Activated CD8-positive, alpha-beta T cell treated with anti-CD3 and anti-CD28 coated beads for 36 hours (primary cell): Measurements from ENCODE around the gene KIAA0040. TPM values are rescaled to one million over a fixed set of nuclear protein-coding genes. Genes with fewer than 3 reads are reported as not detected.

Experiments
- ATAC-seq: fragments of 200-7000 bp; cut with Tn5 transposase; one replicate; pipeline ENCODE4 v1.10.0; 2021; ENCODE audit warnings: mild to moderate bottlenecking, moderate library complexity
- CTCF ChIA-PET: fragments of 350-600 bp; sonication (Branson Sonifier 250); formaldehyde crosslinking; loops from one replicate; lab custom pipeline; 2021; ENCODE audit warnings: antibody characterized with exemption; lab: Charles Lee
- POLR2A ChIA-PET: fragments of 350-600 bp; sonication (Branson Sonifier 250); formaldehyde crosslinking; loops from one replicate; lab custom pipeline; 2021; ENCODE audit warnings: antibody characterized with exemption; lab: Charles Lee
- DNase-seq: peaks from one replicate; pipeline ENCODE4 v3.0.0-alpha.2; 2020
- H3K27ac Mint-ChIP-seq: one replicate; pipeline ENCODE4 v1.8.0; 2021; ENCODE audit warnings: mild to moderate bottlenecking, mixed read lengths
- H3K27me3 Mint-ChIP-seq: one replicate; pipeline ENCODE4 v1.8.0; 2021; ENCODE audit warnings: mixed read lengths
- H3K36me3 Mint-ChIP-seq: one replicate; pipeline ENCODE4 v1.8.0; 2021; ENCODE audit warnings: low read depth, mixed read lengths
- H3K4me1 Mint-ChIP-seq: one replicate; pipeline ENCODE4 v1.8.0; 2021; ENCODE audit warnings: low read depth, mixed read lengths
- H3K4me3 Mint-ChIP-seq: one replicate; pipeline ENCODE4 v1.8.0; 2021; ENCODE audit warnings: mild to moderate bottlenecking, moderate library complexity, mixed read lengths
- H3K9me3 Mint-ChIP-seq: one replicate; pipeline ENCODE4 v1.8.0; 2021; ENCODE audit warnings: mixed read lengths
- CTCF ChIP-seq: fragments of 200-600 bp; IDR thresholded peaks from one replicate; pipeline ENCODE4 v1.8.0; 2022; ENCODE audit warnings: antibody characterized with exemption, mild to moderate bottlenecking
- intact Hi-C: fragments of 100-400 bp; cut with micrococcal nuclease; formaldehyde crosslinking; loops from one replicate; pipeline ENCODE4 v1.10.0; 2022
- total RNA-seq, 2 experiments: library from RNA; stranded (reverse); gene quantifications; one replicate each; pipeline ENCODE4 v1.2.3, GENCODE V29; 2021

The KIAA0040 gene
- total RNA-seq, 2 experiments from 2014 or later = 20.8 to 21.1 TPM

GRCh38 chr1:175130649-175131045, 61.9 kb downstream of the KIAA0040 start:
- Mint-ChIP-seq H3K4me3 (no peak overlapping the region), H3K9me3 (no peaks in the 10 kb centered on the region), H3K27me3 (peaks cover 9% of the 10 kb centered on the region), H3K36me3 (no peaks in the 10 kb centered on the region), H3K27ac (no peak overlapping the region), H3K4me1 (no peaks in the 10 kb centered on the region)
- intact Hi-C loops = no loop called here
- no peak for DNase-seq
- ChIA-PET POLR2A (no interaction called here), CTCF (interaction anchor here (1.3 kb wide), 1 partner anchor 21 kb away, joined by 4 read pairs; no protein-coding TSS in a partner anchor)
- no peak for ATAC-seq
- TF ChIP-seq CTCF = no peak

GRCh38 chr1:175129997-175130648, 62.5 kb downstream of the KIAA0040 start:
- Mint-ChIP-seq H3K4me3 (no peak overlapping the region), H3K27ac (no peak overlapping the region), H3K27me3 (peaks cover 9% of the 10 kb centered on the region), H3K36me3 (no peaks in the 10 kb centered on the region), H3K4me1 (no peaks in the 10 kb centered on the region), H3K9me3 (no peaks in the 10 kb centered on the region)
- DNase-seq = no peak
- ATAC-seq = no peak
- no peak for TF ChIP-seq CTCF
- ChIA-PET POLR2A (no interaction called here), CTCF (interaction anchor here (1.3 to 6.3 kb wide), 3 partner anchors 16 to 100 kb away, joined by 4 to 122 read pairs (median 14); no protein-coding TSS in a partner anchor)
- intact Hi-C loops = no loop called here

GRCh38 chr1:175129644-175129996, 63.0 kb downstream of the KIAA0040 start:
- no peak for DNase-seq
- Mint-ChIP-seq H3K4me3 (no peak overlapping the region), H3K9me3 (no peaks in the 10 kb centered on the region), H3K27me3 (peaks cover 6% of the 10 kb centered on the region), H3K36me3 (no peaks in the 10 kb centered on the region), H3K4me1 (no peaks in the 10 kb centered on the region), H3K27ac (no peak overlapping the region)
- ChIA-PET POLR2A (no interaction called here), CTCF (interaction anchor here (2.9 to 6.3 kb wide), 2 partner anchors 17 to 99 kb away, joined by 14 to 122 read pairs; no protein-coding TSS in a partner anchor)
- TF ChIP-seq CTCF = no peak
- no peak for ATAC-seq
- intact Hi-C loops = no loop called here

GRCh38 chr1:175129182-175129581, 63.4 kb downstream of the KIAA0040 start:
- intact Hi-C loops = no loop called here
- Mint-ChIP-seq H3K9me3 (no peaks in the 10 kb centered on the region), H3K4me1 (no peaks in the 10 kb centered on the region), H3K27ac (no peak overlapping the region), H3K36me3 (no peaks in the 10 kb centered on the region), H3K27me3 (peaks cover 4% of the 10 kb centered on the region), H3K4me3 (no peak overlapping the region)
- no peak for TF ChIP-seq CTCF
- POLR2A ChIA-PET = no interaction called here
- CTCF ChIA-PET = interaction anchor here (0.6 to 6.3 kb wide), 3 partner anchors 10 to 99 kb away, joined by 4 to 122 read pairs (median 14); no protein-coding TSS in a partner anchor
- ATAC-seq (no peak), DNase-seq (no peak)

GRCh38 chr1:175128523-175128922, 64.1 kb downstream of the KIAA0040 start:
- Mint-ChIP-seq H3K4me3 (no peak overlapping the region), H3K4me1 (no peaks in the 10 kb centered on the region), H3K27ac (no peak overlapping the region), H3K27me3 (peaks cover 4% of the 10 kb centered on the region), H3K9me3 (no peaks in the 10 kb centered on the region), H3K36me3 (no peaks in the 10 kb centered on the region)
- no peak for TF ChIP-seq CTCF
- no peak for DNase-seq
- ChIA-PET CTCF (interaction anchor here (0.6 to 6.3 kb wide), 4 partner anchors 10 to 98 kb away, joined by 3 to 122 read pairs (median 9); no protein-coding TSS in a partner anchor), POLR2A (no interaction called here)
- ATAC-seq = no peak
- intact Hi-C loops = no loop called here
